GM12892 (cell line): Measurements from ENCODE around the gene LIPE.

Source experiments
- POLR2A ChIP-seq: IDR thresholded peaks from 2 replicates; pipeline ENCODE4 v1.6.1; 2011; ENCODE audit warnings: low read depth, low read length, control low read depth
- POLR2AphosphoS5 ChIP-seq: IDR thresholded peaks from 2 replicates; pipeline ENCODE4 v1.6.1; 2011; ENCODE audit warnings: low read depth, low read length, control low read depth

DNA sequence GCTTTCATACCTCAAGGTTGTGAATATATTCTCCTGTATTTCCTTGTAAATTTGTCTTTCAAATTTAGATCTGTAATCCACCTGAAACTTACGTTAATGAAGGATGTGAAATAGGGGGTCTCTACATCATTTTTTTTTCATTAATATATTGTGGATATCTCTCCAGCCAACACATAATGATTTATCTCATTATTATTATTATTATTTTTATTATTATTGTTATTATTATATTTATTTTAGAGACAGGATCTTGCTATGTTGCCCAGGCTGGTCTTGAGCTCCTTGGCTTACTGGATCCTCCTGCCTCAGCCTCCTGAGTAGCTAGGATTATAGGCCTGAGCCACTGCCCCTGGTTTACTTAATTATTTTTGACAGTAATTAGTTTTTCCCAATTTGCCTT, 4.3 kb upstream of the LIPE start:
- no peak for TF ChIP-seq POLR2A
- TF ChIP-seq POLR2AphosphoS5, result no peak
